Esophagus squamous epithelium (tissue), 5 donors: ENCODE results near the gene RBBP8. TPM values are rescaled to one million over a fixed set of nuclear protein-coding genes. Genes with fewer than 3 reads are reported as not detected.

Experiments
- DNase-seq: peaks from one replicate; lab custom pipeline; 2025; lab: John Stamatoyannopoulos, UW
- H3K27ac ChIP-seq, 4 donors: fragments of 200-600 bp; sonication (generic); one replicate each; pipeline ENCODE4 v1.5.1; 2016 to 2019; ENCODE audit warnings: mild to moderate bottlenecking in 1 of 4
- H3K27me3 ChIP-seq, 4 donors: fragments of 200-600 bp; sonication (generic); 1 replicate in 3 of 4; 2 replicates in 1 of 4; pipeline versions ENCODE4 v1.5.1 to v1.6.0; 2017 to 2021; ENCODE audit warnings: antibody characterized with exemption in 1 of 4
- H3K36me3 ChIP-seq, 3 donors: fragments of 200-600 bp; sonication (generic); one replicate each; pipeline ENCODE4 v1.5.1; 2016 to 2019
- H3K4me1 ChIP-seq, 3 donors: fragments of 200-600 bp; sonication (generic); one replicate each; pipeline ENCODE4 v1.5.1; 2017 to 2019
- H3K4me3 ChIP-seq, 4 donors: fragments of 200-600 bp; sonication (generic); 1 replicate in 3 of 4; 2 replicates in 1 of 4; pipeline ENCODE4 v1.5.1; 2016 to 2019; ENCODE audit warnings: mild to moderate bottlenecking in 2 of 4, moderate library complexity in 1 of 4
- H3K9me3 ChIP-seq, 3 donors: fragments of 200-600 bp; sonication (generic); one replicate each; pipeline ENCODE4 v1.5.1; 2016 to 2019
- POLR2A ChIP-seq, 4 donors: fragments of 450-650 bp; IDR thresholded peaks; one replicate each; pipeline ENCODE4 v1.6.1; 2017; ENCODE audit warnings: antibody characterized with exemption in 4 of 4, mild to moderate bottlenecking in 4 of 4, moderate library complexity in 3 of 4
- WGBS, 2 donors: methylation state at CpG; one replicate each; pipeline ENCODE4 v1.1.5; 2018; 5-methylcytosine and 5-hydroxymethylcytosine counted together
- intact Hi-C: fragments of 100-400 bp; cut with DNase I; formaldehyde crosslinking; loops from one replicate; pipeline ENCODE4 v1.15.0; 2022
- total RNA-seq, 4 donors: library from RNA; depleted of rRNA; stranded (reverse); fragments of >200 nt; gene quantifications; one replicate each; pipeline ENCODE4 v1.1.0, GENCODE V29; 2016
- TF ChIP-seq, protein P1 (sequence below), 6 experiments: fragments of 450-650 bp in 4 of 6; fragments of 200-600 bp in 2 of 6; sonication (generic) in 2 of 6; IDR thresholded peaks; one replicate each; pipeline ENCODE4 v1.5.1; 2016 to 2019; ENCODE audit warnings: antibody characterized with exemption in 6 of 6, mild to moderate bottlenecking in 4 of 6, moderate library complexity in 4 of 6
- donor health status: DM: yes; HTN: yes; CAD: no.

Gene RBBP8
- total RNA-seq, 4 donors from 2014 or later: 22.3 to 69.8 (median 53.2) TPM

DNA sequence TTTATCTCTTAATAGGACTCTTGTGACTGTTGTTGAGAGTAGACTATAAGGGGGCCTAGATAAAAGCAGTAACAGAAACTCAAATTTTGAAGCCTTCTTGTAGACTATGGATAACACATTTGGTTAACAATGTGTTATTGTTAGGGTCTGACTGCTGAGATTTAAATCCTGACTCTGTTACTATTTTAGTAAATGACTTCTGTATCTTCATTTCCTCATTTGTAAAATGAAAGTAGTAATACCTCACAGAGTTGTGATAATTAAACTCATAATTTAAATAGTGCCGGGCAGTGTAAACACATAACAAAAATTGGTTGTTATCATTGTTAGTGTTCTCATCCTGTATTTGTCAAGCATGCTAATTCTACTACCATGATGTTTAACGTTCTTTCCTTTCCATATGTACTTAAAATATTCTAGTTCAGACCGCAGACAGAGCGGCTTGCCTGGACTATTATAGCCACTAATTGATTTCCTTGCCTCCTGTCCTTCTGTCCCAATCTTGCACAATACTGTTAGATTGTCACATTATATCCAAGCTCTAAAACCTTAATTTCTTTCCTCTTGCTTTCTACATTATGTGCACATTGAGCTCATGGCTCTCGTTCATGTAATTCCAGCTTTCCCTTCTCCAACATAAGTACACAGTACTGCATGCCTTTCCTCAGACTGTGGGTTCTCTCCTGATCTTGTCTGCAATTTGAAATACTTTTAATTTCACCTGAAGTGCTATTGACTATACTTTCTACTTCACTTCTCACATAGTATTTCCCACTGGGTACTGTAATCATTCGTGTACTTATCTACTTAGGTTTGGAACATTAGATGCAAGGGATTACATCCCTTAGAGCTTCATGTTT lies 48.4 kb downstream of the RBBP8 start:
- DNase-seq: no peak
- no peak overlapping the region for H3K4me3 ChIP-seq
- H3K27ac ChIP-seq: no peak overlapping the region
- TF ChIP-seq, protein P1, sequence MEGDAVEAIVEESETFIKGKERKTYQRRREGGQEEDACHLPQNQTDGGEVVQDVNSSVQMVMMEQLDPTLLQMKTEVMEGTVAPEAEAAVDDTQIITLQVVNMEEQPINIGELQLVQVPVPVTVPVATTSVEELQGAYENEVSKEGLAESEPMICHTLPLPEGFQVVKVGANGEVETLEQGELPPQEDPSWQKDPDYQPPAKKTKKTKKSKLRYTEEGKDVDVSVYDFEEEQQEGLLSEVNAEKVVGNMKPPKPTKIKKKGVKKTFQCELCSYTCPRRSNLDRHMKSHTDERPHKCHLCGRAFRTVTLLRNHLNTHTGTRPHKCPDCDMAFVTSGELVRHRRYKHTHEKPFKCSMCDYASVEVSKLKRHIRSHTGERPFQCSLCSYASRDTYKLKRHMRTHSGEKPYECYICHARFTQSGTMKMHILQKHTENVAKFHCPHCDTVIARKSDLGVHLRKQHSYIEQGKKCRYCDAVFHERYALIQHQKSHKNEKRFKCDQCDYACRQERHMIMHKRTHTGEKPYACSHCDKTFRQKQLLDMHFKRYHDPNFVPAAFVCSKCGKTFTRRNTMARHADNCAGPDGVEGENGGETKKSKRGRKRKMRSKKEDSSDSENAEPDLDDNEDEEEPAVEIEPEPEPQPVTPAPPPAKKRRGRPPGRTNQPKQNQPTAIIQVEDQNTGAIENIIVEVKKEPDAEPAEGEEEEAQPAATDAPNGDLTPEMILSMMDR (IDR thresholded peaks at IDR 0.05): no peak
- TF ChIP-seq POLR2A (IDR thresholded peaks at IDR 0.05): no peak
- intact Hi-C loops: loop anchor here (5.0 kb wide), 1 partner anchor 169 kb away; no protein-coding TSS in a partner anchor
- WGBS, 2 donors: 77 to 83% methylated on average over 6 of the region's 6 CpGs
- H3K27me3 ChIP-seq: no peaks in the 10 kb centered on the region
- H3K4me1 ChIP-seq: peaks cover 0 to 19% (median 8%) of the 10 kb centered on the region in 3 donors
- peaks cover 0 to 38% (median 0%) of the 10 kb centered on the region in 3 donors for H3K36me3 ChIP-seq
- H3K9me3 ChIP-seq: no peaks in the 10 kb centered on the region

DNA sequence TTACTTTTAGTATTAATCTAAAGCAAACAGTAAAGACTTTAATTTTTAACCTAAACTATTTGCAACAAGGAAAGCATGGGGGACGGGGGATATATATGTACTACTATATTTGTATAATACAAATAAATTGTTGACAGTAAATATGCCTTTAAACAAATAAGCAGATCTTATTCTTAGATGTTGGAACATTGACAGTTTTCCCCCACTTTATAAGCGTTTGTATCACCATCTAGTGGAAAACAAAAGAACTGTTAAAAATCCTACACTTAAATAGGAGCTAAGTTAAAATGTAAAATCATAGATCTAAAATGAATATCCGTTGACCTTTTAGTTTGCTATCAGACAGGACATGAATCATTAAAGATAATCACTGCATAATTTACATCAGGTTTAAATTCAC lies 50.0 kb downstream of the RBBP8 start:
- Histone ChIP-seq H3K36me3 (peaks cover 0 to 54% (median 0%) of the 10 kb centered on the region in 3 donors), H3K4me3 (no peak overlapping the region), H3K4me1 (peaks cover 0 to 20% (median 4%) of the 10 kb centered on the region in 3 donors), H3K27ac (no peak overlapping the region), H3K27me3 (no peaks in the 10 kb centered on the region), H3K9me3 (no peaks in the 10 kb centered on the region)
- intact Hi-C loops: loop anchor here (5.0 kb wide), 1 partner anchor 171 kb away; no protein-coding TSS in a partner anchor
- WGBS, 2 donors: 18 to 33% methylated on average over 3 of the region's 3 CpGs
- TF ChIP-seq, protein P1 (IDR thresholded peaks at IDR 0.05): peak; percentile 21 to 72 (median 44)
- no peak for TF ChIP-seq POLR2A (IDR thresholded peaks at IDR 0.05)
- no peak for DNase-seq

DNA sequence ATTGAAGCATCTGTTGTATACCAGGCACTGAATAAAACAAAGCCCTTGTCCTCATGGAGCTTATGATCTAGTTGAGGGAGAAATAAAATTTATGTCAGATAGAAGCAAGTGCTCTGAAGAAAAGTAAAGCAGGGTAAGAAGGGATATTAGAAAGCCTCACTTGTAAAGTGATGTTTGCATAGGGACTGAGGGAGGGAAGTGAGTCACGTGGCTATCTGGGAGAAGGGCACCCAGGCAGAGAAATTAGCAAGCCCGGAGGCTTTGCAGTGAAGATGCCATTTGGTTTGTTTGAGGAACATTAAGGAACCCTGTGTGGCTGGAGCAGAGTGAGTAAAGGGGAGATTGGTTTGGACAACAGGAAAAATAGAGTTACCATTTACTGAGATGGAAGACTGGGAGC lies 52.1 kb downstream of the RBBP8 start:
- H3K36me3 ChIP-seq: peaks cover 0 to 74% (median 0%) of the 10 kb centered on the region in 3 donors
- TF ChIP-seq POLR2A (IDR thresholded peaks at IDR 0.05): no peak
- TF ChIP-seq, protein P1 (IDR thresholded peaks at IDR 0.05): no peak
- H3K27me3 ChIP-seq: no peaks in the 10 kb centered on the region
- peaks cover 0 to 9% (median 0%) of the 10 kb centered on the region in 3 donors for H3K4me1 ChIP-seq
- no peak overlapping the region for H3K27ac ChIP-seq
- 84 to 94% methylated on average over 2 of the region's 2 CpGs for WGBS, 2 donors
- DNase-seq: no peak
- H3K9me3 ChIP-seq: no peaks in the 10 kb centered on the region
- intact Hi-C loops: no loop called here
- no peak overlapping the region for H3K4me3 ChIP-seq

DNA sequence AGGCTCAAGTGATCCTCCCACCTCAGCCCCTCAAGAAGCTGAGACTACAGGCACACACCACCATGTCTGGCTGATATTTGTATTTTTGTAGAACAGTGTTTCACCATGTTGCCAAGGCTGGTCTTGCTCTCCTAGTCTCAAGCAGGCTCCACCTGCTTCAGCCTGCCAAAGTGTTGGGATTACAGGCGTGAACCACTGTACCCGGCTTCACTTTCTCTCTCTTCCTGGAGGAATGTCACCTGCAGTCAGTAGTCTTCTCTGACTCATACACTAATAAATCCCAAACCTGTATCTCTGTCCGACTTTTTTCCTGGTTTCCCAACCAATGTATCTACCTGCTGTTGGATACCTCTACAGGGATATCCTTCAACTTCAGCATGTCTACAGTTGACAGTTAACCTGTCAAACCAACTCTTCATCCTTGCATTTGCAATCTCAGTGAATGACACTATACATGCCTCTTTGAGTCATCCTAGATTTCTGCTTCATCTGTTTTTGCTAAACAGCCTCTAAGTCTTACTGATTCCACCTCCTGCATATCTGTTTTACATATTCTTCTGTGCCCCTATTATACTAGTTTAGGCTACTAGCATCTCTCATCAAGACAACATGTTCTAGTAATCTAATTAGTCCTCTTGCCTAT lies 54.5 kb downstream of the RBBP8 start:
- H3K36me3 ChIP-seq: peaks cover 0 to 91% (median 0%) of the 10 kb centered on the region in 3 donors
- WGBS, 2 donors: 48 to 53% methylated on average over 3 of the region's 3 CpGs
- intact Hi-C loops: no loop called here

More for the DNA sequence above, 54.5 kb downstream of the RBBP8 start:
- Histone ChIP-seq H3K9me3 (no peaks in the 10 kb centered on the region), H3K27ac (no peak overlapping the region), H3K27me3 (no peaks in the 10 kb centered on the region), H3K4me3 (no peak overlapping the region), H3K4me1 (peaks cover 0 to 9% (median 0%) of the 10 kb centered on the region in 3 donors)
- no peak for TF ChIP-seq POLR2A (IDR thresholded peaks at IDR 0.05)
- TF ChIP-seq, protein P1 (IDR thresholded peaks at IDR 0.05): no peak
- DNase-seq: no peak
